Bronchial epithelial cell (primary cell): ENCODE data around the gene TCEANC. TPM values are rescaled to one million over a fixed set of nuclear protein-coding genes. Genes with fewer than 3 reads are reported as not detected.
A peak's percentile ranks its signal among the peaks of the same experiment; 100 is the strongest.
"Not testable (repeated sequence)": the region's sequence is repeated elsewhere in the genome, so short reads cannot be mapped to it uniquely, and the experiment has no call there.

Experiments used
- DNase-seq: peaks from one replicate; pipeline ENCODE4 v3.0.0-alpha.2; 2010; ENCODE audit warnings: low read depth
- FAIRE-seq: peaks from 2 replicates; lab custom pipeline; 2011; peaks lifted over from hg19 to GRCh38; lab: Jason Lieb, UNC
- H3K27me3 ChIP-seq: 2 replicates; pipeline ENCODE4 v1.5.1; 2011; ENCODE audit warnings: low read length; ENCODE audit not compliant: control insufficient read depth, insufficient read depth
- H3K36me3 ChIP-seq: 2 replicates; pipeline ENCODE4 v1.5.1; 2011; ENCODE audit warnings: low read length; ENCODE audit not compliant: control insufficient read depth, insufficient read depth
- H3K4me3 ChIP-seq: 2 replicates; pipeline ENCODE4 v1.5.1; 2011; ENCODE audit warnings: mild to moderate bottlenecking, low read depth, low read length, control low read depth
- CTCF ChIP-seq: IDR thresholded peaks from 2 replicates; pipeline ENCODE4 v1.5.1; 2011; ENCODE audit warnings: mild to moderate bottlenecking, moderate library complexity, low read length, control low read depth, inconsistent platforms; ENCODE audit not compliant: insufficient read depth, severe bottlenecking
- total RNA-seq: library from RNA; depleted of rRNA; stranded (reverse); fragments of >200 nt; gene quantifications from 2 replicates; pipeline ENCODE4 v1.2.1, GENCODE V29; 2014

Gene TCEANC
- total RNA-seq, 1 donor from 2014 or later, result 2.1 TPM

- TF ChIP-seq CTCF, result no peak
- Histone ChIP-seq H3K27me3 (no peaks in the 10 kb centered on the region), H3K4me3 (no peak overlapping the region), H3K36me3 (no peaks in the 10 kb centered on the region)
- no peak for DNase-seq
- no peak for FAIRE-seq
Measured at GRCh38 chrX:13645464-13646153, 7.3 kb upstream of the TCEANC start.

DNA sequence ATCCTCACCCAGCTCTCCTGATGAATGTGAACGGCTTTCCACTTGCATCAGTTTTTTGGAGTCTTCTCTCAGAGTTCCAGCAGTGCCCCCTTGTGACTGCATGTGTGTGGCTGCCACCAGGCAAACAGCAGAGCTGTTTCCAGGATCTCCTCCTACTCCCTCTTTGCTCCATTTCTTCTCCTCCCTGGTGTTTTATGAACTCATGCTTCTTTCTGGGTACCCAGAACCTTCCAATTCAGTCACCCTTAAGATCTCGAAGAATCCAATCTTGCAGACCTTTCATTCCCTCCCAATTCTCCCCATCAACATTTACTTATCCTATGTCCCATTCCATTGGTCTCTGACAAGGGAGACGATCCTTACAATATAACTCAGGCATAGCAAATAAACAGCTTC is 6.8 kb upstream of the TCEANC start:
- TF ChIP-seq CTCF, result peak; percentile 69
- H3K27me3 ChIP-seq, result no peaks in the 10 kb centered on the region
- no peaks in the 10 kb centered on the region for H3K36me3 ChIP-seq
- H3K4me3 ChIP-seq, result no peak overlapping the region
- FAIRE-seq (peak; percentile 60), DNase-seq (peak; percentile 37)

DNA sequence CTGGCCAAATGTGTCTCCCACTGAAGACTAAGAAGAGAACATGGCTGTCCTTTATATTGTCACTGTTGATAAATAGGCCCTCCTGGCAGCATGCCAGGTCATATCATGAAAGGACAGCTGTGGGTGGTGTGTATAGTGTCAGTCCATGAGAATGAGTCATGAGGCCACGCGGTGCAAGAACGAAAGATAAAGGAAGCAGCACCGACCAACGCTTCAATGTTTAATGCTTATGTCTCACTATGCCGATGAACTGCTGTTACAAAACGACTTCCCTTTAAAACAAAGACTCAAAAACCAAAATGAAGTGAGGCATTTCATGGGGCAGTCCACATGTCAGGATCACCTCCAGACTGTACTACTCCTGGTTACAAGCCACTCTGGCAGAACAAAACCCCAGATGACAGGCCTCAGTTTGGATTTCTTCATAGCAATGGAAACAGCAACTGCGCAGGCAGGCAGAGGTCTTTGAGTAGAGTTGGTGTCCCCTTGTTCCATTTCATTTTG is 5.2 kb upstream of the TCEANC start:
- DNase-seq (no peak), FAIRE-seq (no peak)
- H3K4me3 ChIP-seq, result no peak overlapping the region

DNA sequence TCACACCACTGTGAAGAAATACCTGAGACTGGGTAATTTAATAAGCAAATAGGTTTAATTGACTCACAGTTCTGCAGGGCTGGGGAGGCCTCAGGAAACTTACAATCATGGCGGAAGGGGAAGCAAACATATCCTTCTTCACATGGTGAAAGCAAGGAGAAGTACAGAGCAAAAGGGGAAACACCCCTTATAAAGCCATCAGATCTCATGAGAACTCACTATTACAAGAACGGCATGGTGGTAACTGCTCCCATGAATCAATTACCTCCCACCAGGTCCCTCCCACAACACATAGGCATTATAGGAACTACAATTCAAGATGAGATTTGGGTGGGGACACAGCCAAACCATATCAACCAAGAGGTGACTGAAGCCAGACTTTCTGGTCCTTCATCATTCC is 4.6 kb upstream of the TCEANC start:
- FAIRE-seq, result not testable (repeated sequence)

More for the DNA sequence above, 5.2 kb upstream of the TCEANC start:
- TF ChIP-seq CTCF, result no peak
- Histone ChIP-seq H3K36me3 (no peaks in the 10 kb centered on the region), H3K27me3 (no peaks in the 10 kb centered on the region)

DNA sequence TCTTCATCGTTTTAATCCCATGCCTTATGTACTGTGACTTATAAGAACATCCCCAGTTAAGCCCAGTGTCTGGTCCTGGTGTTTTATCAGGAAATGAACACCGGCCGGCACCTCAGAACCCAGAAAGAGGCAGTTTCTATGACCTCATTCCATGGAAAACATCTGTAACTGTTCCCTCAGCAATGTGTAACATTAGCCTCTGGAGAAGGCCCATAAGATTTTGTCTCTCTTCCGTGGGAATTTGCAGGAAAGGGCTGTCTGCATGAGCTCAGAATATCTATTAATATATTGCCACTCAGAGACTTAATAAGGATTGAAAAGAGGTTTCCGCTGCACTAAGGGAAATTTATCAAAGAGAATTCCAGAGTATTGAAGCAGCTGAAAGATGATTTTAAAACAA is 3.1 kb upstream of the TCEANC start:
- Histone ChIP-seq H3K36me3 (no peaks in the 10 kb centered on the region), H3K4me3 (no peak overlapping the region), H3K27me3 (no peaks in the 10 kb centered on the region)
- no peak for TF ChIP-seq CTCF
- DNase-seq (no peak), FAIRE-seq (no peak)

More for the DNA sequence above, 4.6 kb upstream of the TCEANC start:
- H3K36me3 ChIP-seq, H3K27me3 ChIP-seq, H3K4me3 ChIP-seq, DNase-seq: not testable (repeated sequence)

- FAIRE-seq (no peak), DNase-seq (no peak)
- H3K27me3 ChIP-seq, result no peaks in the 10 kb centered on the region
- TF ChIP-seq CTCF, result no peak
- H3K36me3 ChIP-seq, result no peaks in the 10 kb centered on the region
- no peak overlapping the region for H3K4me3 ChIP-seq
Measured at GRCh38 chrX:13650318-13650717, 2.6 kb upstream of the TCEANC start.
